ENCODE results near the gene HS2ST1.

Gene HS2ST1

DNA sequence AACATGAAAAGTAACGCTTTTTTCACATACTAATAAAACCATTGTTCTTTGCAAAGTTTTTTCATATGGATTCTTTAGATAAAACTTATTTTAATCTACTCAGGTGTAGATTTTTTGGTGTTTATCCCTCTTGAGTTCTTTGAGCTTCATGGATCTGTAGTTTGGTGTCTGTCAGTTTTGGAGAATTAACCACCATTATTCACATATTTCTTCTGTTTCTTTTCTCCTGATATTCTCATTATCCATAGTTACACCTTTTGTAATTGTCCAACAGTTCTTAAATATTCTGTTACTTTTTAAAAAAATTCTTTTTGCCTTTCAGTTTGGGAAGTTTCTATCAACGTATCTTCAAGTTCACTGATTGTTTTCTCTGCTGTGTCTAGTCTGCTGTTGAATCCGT, 18.6 kb downstream of the HS2ST1 start:
- no peak overlapping the region for H3K4me2 ChIP-seq
- H3K4me1 ChIP-seq = peaks cover 0 to 50% (median 0%) of the 10 kb centered on the region in 10 experiments; a peak in 4 of 20 replicates
- H3K9me3 ChIP-seq (replicated peaks in 1 of 11) = peaks cover 0 to 31% (median 14%) of the 10 kb centered on the region in 11 experiments; a peak in 12 of 22 replicates
- no peaks in the 10 kb centered on the region for H3K27me3 ChIP-seq
- no peak for TF ChIP-seq Cebpa-rat (IDR thresholded peaks at IDR 0.05)
- no peak overlapping the region for H3K27ac ChIP-seq
- H3K4me3 ChIP-seq = no peak overlapping the region
- H3K36me3 ChIP-seq = peaks cover 0 to 24% (median 0%) of the 10 kb centered on the region in 11 experiments; a peak in 4 of 22 replicates
- peaks cover 3 to 97% (median 31%) of the 10 kb centered on the region in 11 experiments; a peak in 18 of 22 replicates for H4K20me1 ChIP-seq
- no peak overlapping the region for H3K9ac ChIP-seq

DNA sequence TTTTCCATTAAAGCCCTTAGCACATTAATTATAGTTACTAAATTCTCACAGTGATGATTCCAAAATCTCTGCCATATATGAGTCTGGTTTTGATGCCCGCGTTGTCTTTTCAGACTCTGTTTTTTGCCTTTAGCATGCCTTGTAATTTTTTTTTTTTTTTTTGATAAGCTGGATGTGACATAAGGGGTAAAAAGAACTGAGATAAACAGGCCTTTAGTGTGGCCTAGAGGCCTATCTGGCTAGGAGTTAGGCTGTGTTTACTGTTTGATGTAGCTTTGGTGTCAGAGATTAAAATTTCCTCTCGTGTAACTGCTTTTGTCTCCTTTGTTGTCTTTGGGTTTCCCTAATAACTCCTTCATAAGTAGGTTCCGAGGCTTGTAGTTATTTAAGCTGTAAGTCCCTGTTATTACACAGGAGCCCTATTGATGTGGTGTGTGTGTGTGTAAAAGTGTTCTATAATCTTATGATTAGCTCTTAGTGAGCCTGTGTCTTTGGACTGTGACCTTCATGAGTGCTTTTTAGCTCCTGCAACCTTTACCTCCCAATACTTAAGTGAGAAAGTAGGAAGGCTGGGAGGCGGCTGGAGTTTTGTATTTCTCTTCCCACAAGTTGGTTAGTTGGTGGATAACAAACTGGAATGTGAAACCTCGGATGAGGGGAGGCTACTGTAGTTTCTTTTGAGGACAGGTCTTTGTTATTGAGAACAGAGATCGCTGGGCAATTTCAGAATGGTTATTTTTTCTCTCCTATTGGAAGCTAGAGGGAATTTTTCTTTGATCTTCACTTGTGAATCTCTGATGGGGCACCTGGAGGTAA, 19.3 kb downstream of the HS2ST1 start:
- Histone ChIP-seq H3K36me3 (peaks cover 0 to 24% (median 0%) of the 10 kb centered on the region in 11 experiments; a peak in 4 of 22 replicates), H3K27me3 (no peaks in the 10 kb centered on the region), H3K27ac (peak overlapping the region in 1 of 11 experiments; percentile 9; a peak in 1 of 22 replicates), H3K9ac (no peak overlapping the region), H3K4me2 (peak overlapping the region in 1 of 11 experiments; percentile 33; a peak in 1 of 22 replicates), H4K20me1 (peaks cover 3 to 97% (median 31%) of the 10 kb centered on the region in 11 experiments; a peak in 18 of 22 replicates), H3K9me3 (replicated peaks in 1 of 11) (peaks cover 0 to 31% (median 16%) of the 10 kb centered on the region in 11 experiments; a peak in 13 of 22 replicates), H3K4me3 (no peak overlapping the region), H3K4me1 (peaks cover 0 to 49% (median 0%) of the 10 kb centered on the region in 10 experiments; a peak in 4 of 20 replicates)
- no peak for TF ChIP-seq Cebpa-rat (IDR thresholded peaks at IDR 0.05)

DNA sequence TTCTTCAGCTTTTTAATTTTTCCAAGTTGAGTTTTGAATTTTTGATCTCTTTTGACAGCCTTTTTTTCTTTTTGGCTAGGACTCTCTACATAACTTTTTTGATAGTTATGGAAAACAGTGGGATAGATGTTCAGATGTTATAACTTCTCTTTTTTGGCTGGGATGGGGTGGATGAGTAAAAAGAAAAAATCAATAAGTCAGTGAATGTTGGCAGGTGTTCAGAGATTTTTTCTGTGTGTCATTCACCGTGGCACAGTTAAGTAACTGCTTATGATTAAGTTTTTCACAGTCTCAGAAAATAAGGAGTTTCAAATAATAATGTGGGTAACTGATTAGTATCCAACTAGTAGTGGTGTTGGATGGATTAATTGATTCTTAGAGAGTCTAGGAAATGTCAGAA, 24.0 kb downstream of the HS2ST1 start:
- Histone ChIP-seq H3K36me3 (peaks cover 0 to 27% (median 0%) of the 10 kb centered on the region in 11 experiments; a peak in 6 of 22 replicates), H3K27ac (no peak overlapping the region), H4K20me1 (peaks cover 3 to 97% (median 62%) of the 10 kb centered on the region in 11 experiments; a peak in 19 of 22 replicates), H3K27me3 (no peaks in the 10 kb centered on the region), H3K4me2 (peak overlapping the region in 1 of 11 experiments; percentile 6; a peak in 1 of 22 replicates), H3K9ac (no peak overlapping the region), H3K4me1 (peaks cover 0 to 47% (median 0%) of the 10 kb centered on the region in 10 experiments; a peak in 4 of 20 replicates), H3K9me3 (replicated peaks in 1 of 11) (peaks cover 0 to 26% (median 15%) of the 10 kb centered on the region in 11 experiments; a peak in 13 of 22 replicates), H3K4me3 (no peak overlapping the region)
- no peak for TF ChIP-seq Cebpa-rat (IDR thresholded peaks at IDR 0.05)

DNA sequence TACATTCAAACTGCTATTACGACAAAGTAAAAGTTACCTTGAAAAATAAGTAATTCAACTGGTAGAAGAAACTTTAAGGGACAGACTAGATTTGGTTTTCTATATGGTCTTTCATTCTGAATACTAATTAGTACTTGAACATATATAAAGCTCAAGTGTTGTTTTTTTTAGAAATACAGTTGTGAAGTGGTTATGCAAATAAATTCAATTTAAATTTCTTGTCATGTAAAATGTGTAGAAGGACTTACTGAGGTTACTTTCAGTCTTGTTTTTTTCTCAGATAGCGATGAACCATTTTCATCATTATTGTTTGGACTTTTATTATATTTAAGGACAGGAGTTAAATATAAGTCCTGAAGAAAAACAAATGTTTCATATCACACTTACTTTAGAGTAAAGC, 24.4 kb downstream of the HS2ST1 start:
- Histone ChIP-seq H3K9me3 (replicated peaks in 1 of 11) (peaks cover 0 to 25% (median 13%) of the 10 kb centered on the region in 11 experiments; a peak in 12 of 22 replicates), H3K9ac (no peak overlapping the region), H3K4me2 (no peak overlapping the region), H3K27me3 (no peaks in the 10 kb centered on the region), H3K27ac (no peak overlapping the region), H4K20me1 (peaks cover 3 to 97% (median 61%) of the 10 kb centered on the region in 11 experiments; a peak in 19 of 22 replicates), H3K4me3 (no peak overlapping the region), H3K36me3 (peaks cover 0 to 24% (median 0%) of the 10 kb centered on the region in 11 experiments; a peak in 6 of 22 replicates), H3K4me1 (peaks cover 0 to 44% (median 0%) of the 10 kb centered on the region in 10 experiments; a peak in 4 of 20 replicates)
- TF ChIP-seq Cebpa-rat (IDR thresholded peaks at IDR 0.05) = no peak

DNA sequence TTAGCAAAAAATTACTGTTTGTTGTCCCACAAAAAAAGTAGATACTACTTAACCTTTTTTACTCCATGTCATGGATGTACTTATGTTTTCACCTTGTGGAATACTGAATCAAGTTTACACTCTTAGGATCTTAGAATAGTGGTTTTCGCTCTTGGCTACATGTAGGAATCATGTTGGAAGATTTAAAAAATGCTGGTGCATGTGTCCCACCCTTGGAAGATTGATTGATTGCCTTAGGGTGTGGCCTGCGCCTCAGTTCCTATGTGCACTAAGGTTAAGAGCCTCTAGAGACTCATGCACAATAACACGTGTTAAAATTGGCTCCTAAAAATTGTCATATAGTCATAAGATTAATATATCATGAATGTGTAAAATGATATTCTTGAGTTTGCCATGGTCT, 25.0 kb downstream of the HS2ST1 start:
- Histone ChIP-seq H3K27me3 (no peaks in the 10 kb centered on the region), H3K9ac (no peak overlapping the region), H4K20me1 (peaks cover 3 to 97% (median 61%) of the 10 kb centered on the region in 11 experiments; a peak in 19 of 22 replicates), H3K4me3 (no peak overlapping the region), H3K36me3 (peaks cover 0 to 21% (median 0%) of the 10 kb centered on the region in 11 experiments; a peak in 6 of 22 replicates), H3K4me1 (peaks cover 0 to 39% (median 0%) of the 10 kb centered on the region in 10 experiments; a peak in 4 of 20 replicates), H3K27ac (no peak overlapping the region), H3K9me3 (replicated peaks in 1 of 11) (peaks cover 0 to 20% (median 8%) of the 10 kb centered on the region in 11 experiments; a peak in 12 of 22 replicates), H3K4me2 (no peak overlapping the region)
- TF ChIP-seq Cebpa-rat (IDR thresholded peaks at IDR 0.05) = no peak

DNA sequence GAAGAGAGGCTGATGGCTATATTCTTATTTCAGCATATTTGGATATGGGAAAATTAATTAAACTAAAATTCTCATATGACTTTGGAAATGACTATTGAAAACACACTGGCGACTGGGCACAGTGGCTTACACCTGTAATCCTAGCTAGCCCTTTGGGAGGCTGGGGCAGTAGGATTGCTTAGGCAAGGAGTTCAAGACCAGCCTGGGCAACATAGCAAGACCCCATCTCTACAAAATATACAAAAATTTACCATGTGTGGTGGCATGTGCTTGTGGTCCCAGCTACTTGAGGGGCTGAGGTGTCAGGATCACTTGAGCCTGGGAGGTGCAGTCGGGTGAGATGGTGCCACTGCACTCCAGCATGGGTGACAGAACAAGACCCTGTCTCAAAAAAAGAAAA, 26.2 kb downstream of the HS2ST1 start:
- no peak overlapping the region for H3K4me2 ChIP-seq
- H3K4me1 ChIP-seq = peaks cover 0 to 27% (median 0%) of the 10 kb centered on the region in 10 experiments; a peak in 4 of 20 replicates
- H4K20me1 ChIP-seq = peaks cover 0 to 97% (median 62%) of the 10 kb centered on the region in 11 experiments; a peak in 19 of 22 replicates
- no peaks in the 10 kb centered on the region for H3K27me3 ChIP-seq
- TF ChIP-seq Cebpa-rat (IDR thresholded peaks at IDR 0.05) = no peak
- H3K4me3 ChIP-seq = no peak overlapping the region
- no peak overlapping the region for H3K9ac ChIP-seq
- H3K36me3 ChIP-seq = peaks cover 0 to 24% (median 0%) of the 10 kb centered on the region in 11 experiments; a peak in 6 of 22 replicates
- H3K9me3 ChIP-seq (replicated peaks in 1 of 11) = peaks cover 0 to 14% (median 3%) of the 10 kb centered on the region in 11 experiments; a peak in 8 of 22 replicates
- no peak overlapping the region for H3K27ac ChIP-seq

DNA sequence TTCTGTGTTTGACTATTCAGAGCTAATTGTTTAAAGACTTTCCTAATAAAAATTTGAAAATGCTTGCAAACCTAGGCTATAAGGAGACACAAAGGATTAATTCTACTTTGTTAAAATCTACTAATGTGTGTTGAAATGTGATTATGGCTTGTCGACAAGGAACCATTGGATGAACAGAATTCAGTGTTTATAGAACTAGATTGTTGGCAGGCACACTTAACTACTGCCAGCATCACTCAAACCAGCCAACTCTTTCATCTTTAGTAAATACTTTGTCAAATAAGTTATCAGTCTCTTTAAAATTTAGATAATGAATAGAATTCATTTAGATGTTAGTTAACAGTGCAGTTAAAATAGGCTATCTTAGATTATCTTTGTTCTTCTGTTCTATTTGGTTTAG, 27.6 kb downstream of the HS2ST1 start:
- Histone ChIP-seq H3K9ac (no peak overlapping the region), H3K4me1 (peaks cover 0 to 19% (median 0%) of the 10 kb centered on the region in 10 experiments; a peak in 3 of 20 replicates), H4K20me1 (peaks cover 0 to 97% (median 68%) of the 10 kb centered on the region in 11 experiments; a peak in 19 of 22 replicates), H3K4me2 (no peak overlapping the region), H3K9me3 (replicated peaks in 1 of 11) (peaks cover 0 to 14% (median 0%) of the 10 kb centered on the region in 11 experiments; a peak in 5 of 22 replicates), H3K4me3 (no peak overlapping the region), H3K27me3 (no peaks in the 10 kb centered on the region), H3K36me3 (peaks cover 0 to 20% (median 0%) of the 10 kb centered on the region in 11 experiments; a peak in 6 of 22 replicates), H3K27ac (no peak overlapping the region)
- TF ChIP-seq Cebpa-rat (IDR thresholded peaks at IDR 0.05) = no peak

DNA sequence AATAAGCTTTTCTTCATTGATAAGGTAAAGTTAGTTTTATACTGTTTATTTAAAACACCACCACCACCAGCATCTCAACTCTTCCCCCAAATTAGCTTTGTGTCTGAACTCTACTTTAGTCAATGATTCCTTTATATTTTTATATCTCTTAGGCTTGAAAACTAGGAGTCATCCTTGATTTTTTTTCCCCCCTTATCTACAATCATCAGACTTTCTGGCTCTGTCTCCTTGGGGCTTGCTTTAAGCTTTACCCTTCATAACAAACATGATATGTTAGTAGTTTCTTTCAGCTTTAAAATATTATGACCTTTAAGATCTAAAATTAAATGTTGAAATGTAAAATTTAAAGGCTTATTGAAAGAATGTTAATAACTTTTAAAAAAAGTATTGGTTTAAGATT, 28.3 kb downstream of the HS2ST1 start:
- H3K9ac ChIP-seq = no peak overlapping the region
- no peak overlapping the region for H3K4me2 ChIP-seq
- no peak overlapping the region for H3K4me3 ChIP-seq
- H3K27ac ChIP-seq = no peak overlapping the region
- TF ChIP-seq Cebpa-rat (IDR thresholded peaks at IDR 0.05) = no peak
- peaks cover 0 to 20% (median 0%) of the 10 kb centered on the region in 11 experiments; a peak in 5 of 22 replicates for H3K36me3 ChIP-seq
- H3K27me3 ChIP-seq = no peaks in the 10 kb centered on the region
- peaks cover 0 to 16% (median 0%) of the 10 kb centered on the region in 10 experiments; a peak in 2 of 20 replicates for H3K4me1 ChIP-seq
- peaks cover 0 to 14% (median 0%) of the 10 kb centered on the region in 11 experiments; a peak in 5 of 22 replicates for H3K9me3 ChIP-seq (replicated peaks in 1 of 11)
- H4K20me1 ChIP-seq = peaks cover 0 to 97% (median 72%) of the 10 kb centered on the region in 11 experiments; a peak in 19 of 22 replicates
